Retina (tissue), 1 donor: Measurements from ENCODE around the gene TMEM187.
A peak's percentile ranks its signal among the peaks of the same experiment; 100 is the strongest.
"Not testable (repeated sequence)": the region's sequence is repeated elsewhere in the genome, so short reads cannot be mapped to it uniquely, and the experiment has no call there.

Experiments
- DNase-seq: peaks from one replicate; pipeline ENCODE4 v3.0.0-alpha.2; 2016

The TMEM187 gene

DNA sequence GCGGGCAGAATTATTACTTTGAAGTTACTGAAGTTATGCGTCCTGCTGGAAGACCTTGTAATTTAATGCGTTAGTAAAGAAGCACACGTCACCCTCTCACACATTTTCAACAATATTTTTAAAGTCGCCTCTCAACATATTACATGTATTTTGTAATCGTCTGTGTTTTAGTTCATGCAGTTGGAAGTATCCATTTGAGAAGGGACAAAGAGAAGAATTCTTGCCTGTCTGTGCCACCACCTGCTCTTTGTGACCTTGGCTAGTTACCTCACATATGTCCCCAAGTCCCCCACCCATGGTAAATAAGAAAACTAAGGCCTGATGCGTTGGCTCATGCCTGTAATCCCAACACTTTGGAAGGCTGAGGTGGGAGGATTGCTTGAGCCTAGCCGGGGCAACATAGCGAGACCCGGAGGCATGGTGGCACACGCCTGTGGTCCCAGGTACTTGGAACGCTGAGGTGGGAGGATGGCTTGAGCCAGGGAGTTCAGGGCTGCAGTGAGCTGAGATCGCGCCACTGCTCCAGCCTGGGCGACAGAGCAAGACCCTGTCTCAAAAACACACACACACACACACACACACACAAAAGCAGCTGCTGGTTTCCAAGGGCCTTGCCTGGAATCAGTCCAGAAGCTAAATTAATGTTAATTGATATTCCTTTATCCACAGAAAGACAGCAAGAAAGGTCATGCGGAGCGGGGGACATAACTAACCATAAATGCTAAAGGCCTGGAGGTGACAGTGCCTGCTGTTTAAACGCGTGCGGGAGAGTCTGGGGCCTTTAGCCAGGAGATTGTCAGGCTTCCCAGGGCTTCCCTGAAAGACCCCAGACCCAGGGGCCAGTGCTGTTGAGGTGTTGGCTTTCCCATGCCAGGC, 811 bp downstream of the TMEM187 start:
- DNase-seq = peak; percentile 39

DNA sequence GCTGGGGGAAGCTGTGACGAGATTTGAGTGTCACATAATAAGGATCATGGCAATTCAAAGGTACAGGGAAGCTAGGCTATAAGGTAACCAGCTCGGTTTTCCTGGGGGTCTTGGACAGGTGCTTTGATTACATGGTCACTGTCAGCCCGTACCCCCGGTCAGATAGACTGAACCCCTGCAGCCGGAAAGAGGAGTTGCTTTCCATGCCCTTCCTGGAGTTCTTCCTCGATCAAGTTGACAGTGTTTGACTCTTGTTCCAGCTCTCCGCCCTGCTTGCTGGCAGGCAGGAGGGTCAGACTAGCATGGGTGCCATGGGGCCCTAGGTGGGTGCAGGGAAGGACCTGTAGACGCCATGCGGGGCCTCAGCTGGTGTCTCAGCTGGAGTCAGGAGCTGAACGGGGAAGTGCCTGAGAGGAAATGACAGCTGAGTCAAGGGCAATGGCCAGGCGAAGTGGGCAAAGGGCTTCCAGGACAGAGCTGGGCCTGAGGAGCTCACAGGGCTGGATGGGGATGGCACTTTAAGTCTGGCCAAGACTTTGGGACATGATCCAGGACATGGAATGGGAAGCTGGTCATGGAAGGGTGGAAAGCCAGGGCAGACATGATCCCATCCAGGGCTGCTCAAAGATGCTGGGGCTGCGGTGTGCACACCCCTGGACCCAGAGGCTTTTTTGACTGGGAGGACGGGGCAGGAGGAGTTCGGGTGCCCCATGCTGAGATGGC, 1.6 kb downstream of the TMEM187 start:
- no peak for DNase-seq

DNA sequence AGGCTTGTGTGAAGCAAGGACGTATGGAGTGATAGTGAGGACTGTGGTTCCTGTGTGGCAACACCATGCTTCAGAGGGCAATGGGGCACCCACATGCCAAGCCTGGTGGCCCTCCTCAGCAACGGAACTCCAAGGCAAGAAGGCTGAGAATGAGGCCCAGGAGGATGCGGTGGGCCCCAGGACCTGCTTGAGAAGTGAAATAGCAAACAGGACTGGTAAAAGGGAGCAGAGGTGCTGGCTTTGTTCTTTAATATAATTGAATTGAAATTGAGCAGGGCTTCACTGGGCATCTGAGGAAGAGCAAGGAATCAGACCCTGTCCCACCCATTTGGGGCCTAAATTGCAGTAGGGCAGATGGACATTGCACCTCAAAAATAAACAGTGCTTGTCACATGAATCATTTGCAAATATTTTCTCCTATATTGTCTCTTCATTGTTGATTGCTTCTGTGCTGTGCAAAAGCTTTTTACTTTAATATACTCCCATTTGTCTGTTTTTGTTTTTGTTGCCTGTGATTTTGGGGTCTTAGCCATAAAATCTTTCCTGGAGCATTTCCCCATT, 2.3 kb downstream of the TMEM187 start:
- no peak for DNase-seq

GRCh38 chrX:153980394-153980793, 7.8 kb downstream of the TMEM187 start:
- not testable (repeated sequence) for DNase-seq

- no peak for DNase-seq
Measured at GRCh38 chrX:153981231-153981630, 8.7 kb downstream of the TMEM187 start.

GRCh38 chrX:153981771-153982533, 9.4 kb downstream of the TMEM187 start:
- no peak for DNase-seq

- no peak for DNase-seq
Measured at GRCh38 chrX:153983321-153983801, 10.8 kb downstream of the TMEM187 start.

GRCh38 chrX:153984351-153985178, 12.0 kb downstream of the TMEM187 start:
- DNase-seq = no peak

- DNase-seq = no peak
Measured at GRCh38 chrX:153988493-153988892, 15.9 kb downstream of the TMEM187 start.

GRCh38 chrX:153989973-153990655, 17.6 kb downstream of the TMEM187 start:
- no peak for DNase-seq

DNA sequence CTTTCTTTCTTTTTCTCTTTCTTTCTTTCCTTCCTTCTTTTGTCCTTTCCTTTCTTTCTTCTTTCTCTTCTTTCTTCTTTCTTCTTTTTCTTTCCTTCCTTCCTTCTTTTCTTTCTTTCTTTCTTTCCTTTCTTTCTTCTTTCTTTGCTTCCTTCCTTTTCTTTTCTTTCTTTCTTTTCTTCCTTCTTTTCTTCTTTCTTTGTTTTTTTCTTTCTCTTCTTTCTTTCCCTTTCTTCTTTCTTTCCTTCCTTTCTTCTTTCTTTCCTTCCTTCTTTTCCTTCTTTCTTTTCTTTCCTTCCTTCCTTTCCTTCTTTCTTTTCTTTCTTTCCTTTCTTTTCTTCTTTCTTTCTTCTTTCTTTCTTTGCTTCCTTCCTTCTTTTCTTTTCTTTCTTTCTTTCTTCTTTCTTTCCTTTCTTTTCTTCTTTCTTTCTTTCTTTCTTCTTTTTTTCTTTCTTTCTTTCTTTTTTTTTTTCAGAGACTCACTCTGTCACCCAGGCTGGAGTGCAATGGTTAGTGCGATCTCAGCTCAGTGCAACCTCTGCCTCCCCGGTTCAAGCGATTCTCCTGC, 18.5 kb downstream of the TMEM187 start:
- no peak for DNase-seq

DNA sequence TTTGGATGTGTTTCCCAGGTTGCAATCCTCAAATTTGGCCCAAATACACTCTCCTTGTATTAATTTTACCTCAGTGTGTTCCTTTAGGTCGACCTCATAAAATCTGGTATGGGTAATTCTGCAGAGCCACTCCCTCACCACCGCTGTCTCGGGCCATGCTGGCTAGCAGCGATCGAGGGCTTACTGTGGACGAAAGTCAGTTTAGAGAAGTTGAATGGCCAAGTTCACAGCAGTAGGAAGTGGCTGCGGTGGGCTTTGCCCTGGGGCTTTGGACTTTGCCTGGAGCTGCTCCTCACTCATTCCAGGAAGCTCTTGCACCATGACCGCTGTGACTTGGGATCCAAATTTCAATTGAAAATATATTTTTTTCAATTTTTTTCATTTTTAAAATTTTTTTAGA, 19.6 kb downstream of the TMEM187 start:
- DNase-seq = no peak

DNA sequence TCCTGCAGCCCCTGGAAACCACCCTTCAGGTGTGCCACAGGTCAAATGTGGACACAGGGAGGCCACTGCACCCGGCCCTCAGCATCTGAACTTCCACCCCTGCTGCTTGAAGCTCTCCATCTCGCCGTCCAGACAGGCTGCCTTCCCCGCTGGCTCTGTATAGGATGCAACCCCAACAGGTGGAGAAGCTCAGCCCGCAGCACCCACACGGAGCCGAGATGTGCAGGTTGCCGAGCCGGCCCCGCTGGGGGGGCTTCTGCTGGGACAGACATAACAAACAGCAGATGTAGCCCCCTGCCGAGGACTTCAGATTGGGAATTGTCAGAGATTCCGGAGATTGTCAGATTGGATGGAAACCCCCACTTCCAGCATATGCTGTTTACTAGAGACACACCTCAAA, 20.5 kb downstream of the TMEM187 start:
- no peak for DNase-seq

GRCh38 chrX:153993978-153994377, 21.4 kb downstream of the TMEM187 start:
- no peak for DNase-seq

- DNase-seq = not testable (repeated sequence)
Measured at GRCh38 chrX:153994398-153994797, 21.8 kb downstream of the TMEM187 start.

DNA sequence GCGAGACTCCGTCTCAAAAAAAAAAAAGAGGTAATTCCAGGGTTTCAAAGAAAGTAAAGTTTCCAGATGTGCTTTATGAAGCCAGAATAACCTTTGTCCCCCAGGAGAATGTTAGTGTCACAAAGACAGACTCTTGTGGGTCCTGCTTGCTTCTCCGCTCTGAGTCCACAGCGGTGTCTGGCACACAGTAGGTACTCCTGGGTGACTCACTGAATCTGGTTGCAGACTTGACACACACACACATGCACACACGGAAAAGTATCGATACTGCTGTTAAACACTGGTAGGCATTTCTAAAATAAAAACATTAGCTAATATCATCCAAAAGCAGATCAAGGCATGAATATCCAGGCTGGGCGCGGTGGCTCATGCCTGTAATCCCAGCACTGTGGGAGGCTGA, 22.9 kb downstream of the TMEM187 start:
- no peak for DNase-seq

GRCh38 chrX:153999359-154000037, 26.9 kb downstream of the TMEM187 start:
- no peak for DNase-seq

- no peak for DNase-seq
Measured at GRCh38 chrX:154000051-154000450, 27.5 kb downstream of the TMEM187 start.

DNA sequence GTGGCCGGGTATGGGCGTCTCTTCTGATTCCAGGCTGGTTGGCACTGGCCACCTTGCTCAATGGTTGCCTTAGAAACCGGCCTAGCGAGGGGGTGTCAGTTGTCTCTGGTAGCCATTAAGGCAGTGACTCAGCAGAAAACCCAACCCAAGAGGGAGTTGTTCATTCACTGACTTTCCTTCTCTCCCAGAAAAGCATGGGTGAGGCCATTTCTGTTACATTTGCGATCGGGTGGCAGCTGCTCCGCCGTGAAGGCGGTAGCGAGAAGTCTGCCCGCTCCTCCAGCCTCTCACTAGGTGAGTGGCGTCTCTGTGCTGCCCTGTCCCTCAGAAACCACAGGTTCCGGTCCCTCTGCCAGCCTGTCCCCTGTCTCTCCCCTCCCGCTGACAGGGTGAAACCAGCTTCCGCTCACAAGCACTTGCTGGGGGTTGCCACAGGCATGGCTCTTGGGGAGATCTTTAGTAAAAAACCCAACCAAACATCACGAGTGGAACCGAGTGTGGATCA, 29.7 kb downstream of the TMEM187 start:
- peak; percentile 49 for DNase-seq

DNA sequence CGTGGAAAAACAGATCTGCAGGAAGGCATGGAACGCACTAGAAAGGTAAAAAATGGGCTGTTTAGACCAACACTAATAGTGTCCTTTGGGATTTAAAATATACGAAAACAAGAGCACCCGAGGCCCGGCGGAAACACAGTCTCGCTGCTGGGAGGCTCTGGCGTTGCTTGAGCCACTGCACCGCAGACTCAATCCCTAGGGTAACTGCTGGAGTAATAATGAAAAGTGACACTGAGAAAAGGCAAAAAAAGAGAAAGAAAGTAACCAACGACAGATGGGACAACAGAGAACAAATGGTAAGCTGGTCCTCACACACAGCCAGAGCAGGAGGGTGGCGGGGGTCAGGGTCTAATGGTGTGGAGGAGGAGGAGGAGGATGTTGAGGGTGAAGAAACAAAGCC, 31.8 kb downstream of the TMEM187 start:
- DNase-seq = no peak
